GM23338 (cell line): ENCODE data around the gene MAOA. TPM values are rescaled to one million over a fixed set of nuclear protein-coding genes. Genes with fewer than 3 reads are reported as not detected.

Experiments used
- ATAC-seq: fragments of 200-7000 bp; cut with Tn5 transposase; 3 replicates; pipeline ENCODE4 v1.9.1; 2020
- DNase-seq: peaks from one replicate; pipeline ENCODE4 v3.0.0-alpha.2; 2015; ENCODE audit warnings: low spot score
- H2AFZ ChIP-seq: fragments of 200-600 bp; sonication (generic); 2 replicates; pipeline ENCODE4 v1.8.0; 2016; ENCODE audit warnings: antibody characterized with exemption, mild to moderate bottlenecking, moderate library complexity
- H3F3A ChIP-seq: fragments of 200-600 bp; sonication (generic); replicated peaks from 2 replicates; pipeline ENCODE4 v1.8.0; 2017; ENCODE audit warnings: antibody characterized with exemption, mixed run types, low read depth
- H3K27ac ChIP-seq: fragments of 200-600 bp; sonication (generic); 2 replicates; pipeline ENCODE4 v1.6.1; 2016; ENCODE audit warnings: low read depth
- H3K27me3 ChIP-seq: fragments of 200-600 bp; sonication (generic); 2 replicates; pipeline ENCODE4 v1.8.0; 2016; ENCODE audit warnings: mild to moderate bottlenecking, mixed run types, moderate library complexity; ENCODE audit not compliant: insufficient read depth
- H3K36me3 ChIP-seq: fragments of 200-600 bp; sonication (generic); 2 replicates; pipeline ENCODE4 v1.8.0; 2016; ENCODE audit warnings: mild to moderate bottlenecking; ENCODE audit not compliant: insufficient read depth
- H3K4me1 ChIP-seq: fragments of 200-600 bp; sonication (generic); 2 replicates; pipeline ENCODE4 v1.8.0; 2016; ENCODE audit warnings: mild to moderate bottlenecking, moderate library complexity; ENCODE audit not compliant: insufficient read depth
- H3K4me2 ChIP-seq: fragments of 200-600 bp; sonication (generic); 2 replicates; pipeline ENCODE4 v1.7.1; 2017; ENCODE audit warnings: mixed run types
- H3K4me3 ChIP-seq: fragments of 200-600 bp; sonication (generic); 2 replicates; pipeline ENCODE4 v1.6.1; 2016; ENCODE audit warnings: mixed run types
- H3K79me2 ChIP-seq: fragments of 200-600 bp; sonication (generic); replicated peaks from 2 replicates; pipeline ENCODE4 v1.8.0; 2017; ENCODE audit warnings: mild to moderate bottlenecking; ENCODE audit not compliant: insufficient read depth
- H3K9me2 ChIP-seq: fragments of 200-600 bp; sonication (generic); 2 replicates; pipeline ENCODE4 v1.8.0; 2017; ENCODE audit not compliant: insufficient read depth
- H4K20me1 ChIP-seq: fragments of 200-600 bp; sonication (generic); replicated peaks from 2 replicates; pipeline ENCODE4 v1.8.0; 2017; ENCODE audit warnings: mild to moderate bottlenecking; ENCODE audit not compliant: insufficient read depth
- H3K27ac Mint-ChIP-seq: 2 replicates; pipeline ENCODE4 v1.8.0; 2020; ENCODE audit warnings: inconsistent platforms, mild to moderate bottlenecking, moderate library complexity, mixed read lengths
- H3K27me3 Mint-ChIP-seq: 3 replicates; pipeline ENCODE4 v1.8.0; 2022; ENCODE audit warnings: low read depth, mild to moderate bottlenecking, moderate library complexity, mixed read lengths, inconsistent platforms; ENCODE audit not compliant: insufficient read depth, poor library complexity
- H3K36me3 Mint-ChIP-seq: 3 replicates; pipeline ENCODE4 v1.8.0; 2021; ENCODE audit warnings: low read depth, mild to moderate bottlenecking, inconsistent platforms, moderate library complexity, mixed read lengths
- H3K4me1 Mint-ChIP-seq: 3 replicates; pipeline ENCODE4 v1.8.0; 2020; ENCODE audit warnings: mild to moderate bottlenecking, inconsistent platforms, mixed read lengths
- H3K4me3 Mint-ChIP-seq: 3 replicates; pipeline ENCODE4 v1.8.0; 2021; ENCODE audit warnings: moderate library complexity, mild to moderate bottlenecking, inconsistent platforms, mixed read lengths
- H3K9me3 Mint-ChIP-seq: 3 replicates; pipeline ENCODE4 v1.8.0; 2020; ENCODE audit warnings: moderate library complexity, mild to moderate bottlenecking, inconsistent platforms, mixed read lengths
- CREB1 ChIP-seq: fragments of 250-450 bp; sonication (Bioruptor Pico); IDR thresholded peaks from 2 replicates; pipeline ENCODE4 v1.5.0; 2020; ENCODE audit warnings: low read depth, mild to moderate bottlenecking, moderate library complexity
- EZH2 ChIP-seq: fragments of 200-600 bp; sonication (generic); IDR thresholded peaks from one replicate; pipeline ENCODE4 v1.8.0; 2017; ENCODE audit warnings: antibody characterized with exemption, mild to moderate bottlenecking, low read depth; ENCODE audit not compliant: unreplicated experiment
- JUNB ChIP-seq: IDR thresholded peaks from one replicate; pipeline ENCODE4 v1.6.1; 2016; ENCODE audit warnings: antibody characterized with exemption; ENCODE audit not compliant: unreplicated experiment
- NANOG ChIP-seq: IDR thresholded peaks from 2 replicates; pipeline ENCODE4 v1.6.1; 2016; ENCODE audit warnings: antibody characterized with exemption, borderline replicate concordance
- ZNF114 ChIP-seq: fragments of 250-450 bp; sonication (Bioruptor Pico); IDR thresholded peaks from 2 replicates; pipeline ENCODE4 v1.5.0; 2020; ENCODE audit warnings: mild to moderate bottlenecking, moderate library complexity
- ZNF331 ChIP-seq: fragments of 250-450 bp; sonication (Bioruptor Pico); IDR thresholded peaks from 2 replicates; pipeline ENCODE4 v1.5.0; 2020; ENCODE audit warnings: low read depth, mild to moderate bottlenecking, moderate library complexity
- polyA plus RNA-seq: library from polyadenylated mRNA; unstranded; fragments of >200 nt; fragmentation: Nextera tagmentation; extraction: Ambion mirVana; gene quantifications from 2 replicates; pipeline ENCODE4 v1.2.1, GENCODE V29; 2016
- total RNA-seq: library from RNA; depleted of rRNA; stranded (reverse); fragments of >200 nt; shearing (Covaris generic); gene quantifications from 2 replicates; pipeline ENCODE4 v1.2.3, GENCODE V29; 2014
- TF ChIP-seq, protein P1 (sequence below): IDR thresholded peaks from one replicate; pipeline ENCODE4 v1.6.1; 2018; ENCODE audit warnings: antibody characterized with exemption; ENCODE audit not compliant: unreplicated experiment
- TF ChIP-seq, protein P2 (sequence below), 2 experiments: fragments of 200-600 bp in 1 of 2; sonication (generic) in 1 of 2; conservative IDR thresholded peaks; 2 replicates each; pipeline versions ENCODE4 v1.5.1 to v1.6.1; 2016 to 2017; ENCODE audit warnings: antibody characterized with exemption in 2 of 2, low read depth in 2 of 2, mild to moderate bottlenecking in 2 of 2, moderate library complexity in 1 of 2
- TF ChIP-seq, protein P3 (sequence below): IDR thresholded peaks from 2 replicates; pipeline ENCODE4 v1.6.1; 2016; ENCODE audit warnings: antibody characterized with exemption
- TF ChIP-seq, protein P4 (sequence below): fragments of 250-450 bp; sonication (Bioruptor Pico); IDR thresholded peaks from 2 replicates; pipeline ENCODE4 v1.5.0; 2020; ENCODE audit warnings: mild to moderate bottlenecking, moderate library complexity

MAOA gene
- total and polyA plus RNA-seq, 2 experiments from 2014 or later = 3.2 to 5.2 TPM

DNA sequence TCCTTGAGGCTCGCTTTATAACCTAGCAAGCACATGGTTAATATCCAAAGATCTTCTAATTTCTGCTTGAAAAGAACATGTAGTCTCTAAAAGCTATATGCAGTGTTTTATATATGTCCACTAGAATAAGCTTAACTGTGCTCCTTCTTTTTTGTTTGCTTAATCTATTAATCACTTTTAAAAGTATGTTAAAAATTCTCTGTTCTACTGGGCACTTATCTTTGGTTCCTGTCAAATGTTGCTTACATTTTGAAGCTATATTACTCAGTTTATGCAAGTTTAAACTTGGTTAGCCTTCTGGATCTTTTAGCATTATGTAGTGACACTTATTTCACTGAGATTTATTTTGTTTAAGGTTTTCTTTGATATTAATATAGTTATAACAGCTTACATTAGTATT, 32.5 kb downstream of the MAOA start (continued):
- no peak for TF ChIP-seq JUNB
- no peak for TF ChIP-seq ZNF114 (CRISPR knock-in tag)
- TF ChIP-seq, protein P1, sequence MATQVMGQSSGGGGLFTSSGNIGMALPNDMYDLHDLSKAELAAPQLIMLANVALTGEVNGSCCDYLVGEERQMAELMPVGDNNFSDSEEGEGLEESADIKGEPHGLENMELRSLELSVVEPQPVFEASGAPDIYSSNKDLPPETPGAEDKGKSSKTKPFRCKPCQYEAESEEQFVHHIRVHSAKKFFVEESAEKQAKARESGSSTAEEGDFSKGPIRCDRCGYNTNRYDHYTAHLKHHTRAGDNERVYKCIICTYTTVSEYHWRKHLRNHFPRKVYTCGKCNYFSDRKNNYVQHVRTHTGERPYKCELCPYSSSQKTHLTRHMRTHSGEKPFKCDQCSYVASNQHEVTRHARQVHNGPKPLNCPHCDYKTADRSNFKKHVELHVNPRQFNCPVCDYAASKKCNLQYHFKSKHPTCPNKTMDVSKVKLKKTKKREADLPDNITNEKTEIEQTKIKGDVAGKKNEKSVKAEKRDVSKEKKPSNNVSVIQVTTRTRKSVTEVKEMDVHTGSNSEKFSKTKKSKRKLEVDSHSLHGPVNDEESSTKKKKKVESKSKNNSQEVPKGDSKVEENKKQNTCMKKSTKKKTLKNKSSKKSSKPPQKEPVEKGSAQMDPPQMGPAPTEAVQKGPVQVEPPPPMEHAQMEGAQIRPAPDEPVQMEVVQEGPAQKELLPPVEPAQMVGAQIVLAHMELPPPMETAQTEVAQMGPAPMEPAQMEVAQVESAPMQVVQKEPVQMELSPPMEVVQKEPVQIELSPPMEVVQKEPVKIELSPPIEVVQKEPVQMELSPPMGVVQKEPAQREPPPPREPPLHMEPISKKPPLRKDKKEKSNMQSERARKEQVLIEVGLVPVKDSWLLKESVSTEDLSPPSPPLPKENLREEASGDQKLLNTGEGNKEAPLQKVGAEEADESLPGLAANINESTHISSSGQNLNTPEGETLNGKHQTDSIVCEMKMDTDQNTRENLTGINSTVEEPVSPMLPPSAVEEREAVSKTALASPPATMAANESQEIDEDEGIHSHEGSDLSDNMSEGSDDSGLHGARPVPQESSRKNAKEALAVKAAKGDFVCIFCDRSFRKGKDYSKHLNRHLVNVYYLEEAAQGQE = no peak
- TF ChIP-seq, protein P2, sequence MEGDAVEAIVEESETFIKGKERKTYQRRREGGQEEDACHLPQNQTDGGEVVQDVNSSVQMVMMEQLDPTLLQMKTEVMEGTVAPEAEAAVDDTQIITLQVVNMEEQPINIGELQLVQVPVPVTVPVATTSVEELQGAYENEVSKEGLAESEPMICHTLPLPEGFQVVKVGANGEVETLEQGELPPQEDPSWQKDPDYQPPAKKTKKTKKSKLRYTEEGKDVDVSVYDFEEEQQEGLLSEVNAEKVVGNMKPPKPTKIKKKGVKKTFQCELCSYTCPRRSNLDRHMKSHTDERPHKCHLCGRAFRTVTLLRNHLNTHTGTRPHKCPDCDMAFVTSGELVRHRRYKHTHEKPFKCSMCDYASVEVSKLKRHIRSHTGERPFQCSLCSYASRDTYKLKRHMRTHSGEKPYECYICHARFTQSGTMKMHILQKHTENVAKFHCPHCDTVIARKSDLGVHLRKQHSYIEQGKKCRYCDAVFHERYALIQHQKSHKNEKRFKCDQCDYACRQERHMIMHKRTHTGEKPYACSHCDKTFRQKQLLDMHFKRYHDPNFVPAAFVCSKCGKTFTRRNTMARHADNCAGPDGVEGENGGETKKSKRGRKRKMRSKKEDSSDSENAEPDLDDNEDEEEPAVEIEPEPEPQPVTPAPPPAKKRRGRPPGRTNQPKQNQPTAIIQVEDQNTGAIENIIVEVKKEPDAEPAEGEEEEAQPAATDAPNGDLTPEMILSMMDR (conservative IDR thresholded peaks at IDR 0.05; ENCODE audit: low read depth in 2 of 2) = no peak
- TF ChIP-seq, protein P3, sequence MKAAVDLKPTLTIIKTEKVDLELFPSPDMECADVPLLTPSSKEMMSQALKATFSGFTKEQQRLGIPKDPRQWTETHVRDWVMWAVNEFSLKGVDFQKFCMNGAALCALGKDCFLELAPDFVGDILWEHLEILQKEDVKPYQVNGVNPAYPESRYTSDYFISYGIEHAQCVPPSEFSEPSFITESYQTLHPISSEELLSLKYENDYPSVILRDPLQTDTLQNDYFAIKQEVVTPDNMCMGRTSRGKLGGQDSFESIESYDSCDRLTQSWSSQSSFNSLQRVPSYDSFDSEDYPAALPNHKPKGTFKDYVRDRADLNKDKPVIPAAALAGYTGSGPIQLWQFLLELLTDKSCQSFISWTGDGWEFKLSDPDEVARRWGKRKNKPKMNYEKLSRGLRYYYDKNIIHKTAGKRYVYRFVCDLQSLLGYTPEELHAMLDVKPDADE = no peak
- no peak for TF ChIP-seq EZH2
- TF ChIP-seq NANOG = no peak

GRCh38 chrX:43693602-43694406, 37.7 kb downstream of the MAOA start:
- Histone ChIP-seq H3K4me3 (no peak overlapping the region), H3K27me3 (no peaks in the 10 kb centered on the region), H3F3A (no peaks in the 10 kb centered on the region), H4K20me1 (no peaks in the 10 kb centered on the region), H3K79me2 (no peaks in the 10 kb centered on the region), H3K36me3 (no peaks in the 10 kb centered on the region), H3K9me2 (no peaks in the 10 kb centered on the region), H3K4me2 (no peak overlapping the region), H3K4me1 (no peaks in the 10 kb centered on the region), H2AFZ (no peak overlapping the region), H3K27ac (no peak overlapping the region)
- no peaks in the 10 kb centered on the region for H3K4me1 Mint-ChIP-seq
- ATAC-seq (no peak), DNase-seq (no peak)
- H3K27me3 Mint-ChIP-seq = no peaks in the 10 kb centered on the region
- H3K9me3 Mint-ChIP-seq = no peaks in the 10 kb centered on the region
- no peak overlapping the region for H3K27ac Mint-ChIP-seq
- no peaks in the 10 kb centered on the region for H3K36me3 Mint-ChIP-seq
- no peak overlapping the region for H3K4me3 Mint-ChIP-seq
- TF ChIP-seq ZNF331 (CRISPR knock-in tag) (no peak), ZNF114 (CRISPR knock-in tag) (no peak), CREB1 (CRISPR knock-in tag) (no peak)
- TF ChIP-seq, protein P4, sequence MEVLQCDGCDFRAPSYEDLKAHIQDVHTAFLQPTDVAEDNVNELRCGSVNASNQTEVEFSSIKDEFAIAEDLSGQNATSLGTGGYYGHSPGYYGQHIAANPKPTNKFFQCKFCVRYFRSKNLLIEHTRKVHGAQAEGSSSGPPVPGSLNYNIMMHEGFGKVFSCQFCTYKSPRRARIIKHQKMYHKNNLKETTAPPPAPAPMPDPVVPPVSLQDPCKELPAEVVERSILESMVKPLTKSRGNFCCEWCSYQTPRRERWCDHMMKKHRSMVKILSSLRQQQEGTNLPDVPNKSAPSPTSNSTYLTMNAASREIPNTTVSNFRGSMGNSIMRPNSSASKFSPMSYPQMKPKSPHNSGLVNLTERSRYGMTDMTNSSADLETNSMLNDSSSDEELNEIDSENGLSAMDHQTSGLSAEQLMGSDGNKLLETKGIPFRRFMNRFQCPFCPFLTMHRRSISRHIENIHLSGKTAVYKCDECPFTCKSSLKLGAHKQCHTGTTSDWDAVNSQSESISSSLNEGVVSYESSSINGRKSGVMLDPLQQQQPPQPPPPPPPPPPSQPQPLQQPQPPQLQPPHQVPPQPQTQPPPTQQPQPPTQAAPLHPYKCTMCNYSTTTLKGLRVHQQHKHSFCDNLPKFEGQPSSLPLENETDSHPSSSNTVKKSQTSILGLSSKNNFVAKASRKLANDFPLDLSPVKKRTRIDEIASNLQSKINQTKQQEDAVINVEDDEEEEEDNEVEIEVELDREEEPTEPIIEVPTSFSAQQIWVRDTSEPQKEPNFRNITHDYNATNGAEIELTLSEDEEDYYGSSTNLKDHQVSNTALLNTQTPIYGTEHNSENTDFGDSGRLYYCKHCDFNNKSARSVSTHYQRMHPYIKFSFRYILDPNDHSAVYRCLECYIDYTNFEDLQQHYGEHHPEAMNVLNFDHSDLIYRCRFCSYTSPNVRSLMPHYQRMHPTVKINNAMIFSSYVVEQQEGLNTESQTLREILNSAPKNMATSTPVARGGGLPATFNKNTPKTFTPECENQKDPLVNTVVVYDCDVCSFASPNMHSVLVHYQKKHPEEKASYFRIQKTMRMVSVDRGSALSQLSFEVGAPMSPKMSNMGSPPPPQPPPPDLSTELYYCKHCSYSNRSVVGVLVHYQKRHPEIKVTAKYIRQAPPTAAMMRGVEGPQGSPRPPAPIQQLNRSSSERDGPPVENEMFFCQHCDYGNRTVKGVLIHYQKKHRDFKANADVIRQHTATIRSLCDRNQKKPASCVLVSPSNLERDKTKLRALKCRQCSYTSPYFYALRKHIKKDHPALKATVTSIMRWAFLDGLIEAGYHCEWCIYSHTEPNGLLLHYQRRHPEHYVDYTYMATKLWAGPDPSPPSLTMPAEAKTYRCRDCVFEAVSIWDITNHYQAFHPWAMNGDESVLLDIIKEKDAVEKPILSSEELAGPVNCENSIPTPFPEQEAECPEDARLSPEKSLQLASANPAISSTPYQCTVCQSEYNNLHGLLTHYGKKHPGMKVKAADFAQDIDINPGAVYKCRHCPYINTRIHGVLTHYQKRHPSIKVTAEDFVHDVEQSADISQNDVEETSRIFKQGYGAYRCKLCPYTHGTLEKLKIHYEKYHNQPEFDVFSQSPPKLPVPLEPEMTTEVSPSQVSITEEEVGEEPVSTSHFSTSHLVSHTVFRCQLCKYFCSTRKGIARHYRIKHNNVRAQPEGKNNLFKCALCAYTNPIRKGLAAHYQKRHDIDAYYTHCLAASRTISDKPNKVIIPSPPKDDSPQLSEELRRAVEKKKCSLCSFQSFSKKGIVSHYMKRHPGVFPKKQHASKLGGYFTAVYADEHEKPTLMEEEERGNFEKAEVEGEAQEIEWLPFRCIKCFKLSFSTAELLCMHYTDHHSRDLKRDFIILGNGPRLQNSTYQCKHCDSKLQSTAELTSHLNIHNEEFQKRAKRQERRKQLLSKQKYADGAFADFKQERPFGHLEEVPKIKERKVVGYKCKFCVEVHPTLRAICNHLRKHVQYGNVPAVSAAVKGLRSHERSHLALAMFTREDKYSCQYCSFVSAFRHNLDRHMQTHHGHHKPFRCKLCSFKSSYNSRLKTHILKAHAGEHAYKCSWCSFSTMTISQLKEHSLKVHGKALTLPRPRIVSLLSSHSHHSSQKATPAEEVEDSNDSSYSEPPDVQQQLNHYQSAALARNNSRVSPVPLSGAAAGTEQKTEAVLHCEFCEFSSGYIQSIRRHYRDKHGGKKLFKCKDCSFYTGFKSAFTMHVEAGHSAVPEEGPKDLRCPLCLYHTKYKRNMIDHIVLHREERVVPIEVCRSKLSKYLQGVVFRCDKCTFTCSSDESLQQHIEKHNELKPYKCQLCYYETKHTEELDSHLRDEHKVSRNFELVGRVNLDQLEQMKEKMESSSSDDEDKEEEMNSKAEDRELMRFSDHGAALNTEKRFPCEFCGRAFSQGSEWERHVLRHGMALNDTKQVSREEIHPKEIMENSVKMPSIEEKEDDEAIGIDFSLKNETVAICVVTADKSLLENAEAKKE (CRISPR knock-in tag) = no peak
- TF ChIP-seq, protein P3 = no peak
